Keratinocyte (primary cell): ENCODE results near the gene BCOR. TPM values are rescaled to one million over a fixed set of nuclear protein-coding genes. Genes with fewer than 3 reads are reported as not detected.

Source experiments
- DNase-seq: peaks from one replicate; pipeline ENCODE4 v3.0.0-alpha.2; 2011; ENCODE audit warnings: low read depth, missing footprints, low spot score
- FAIRE-seq: peaks from 2 replicates; lab custom pipeline; 2011; peaks lifted over from hg19 to GRCh38; lab: Jason Lieb, UNC
- H2AFZ ChIP-seq: 2 replicates; pipeline ENCODE4 v1.6.0; 2012; ENCODE audit warnings: low read length, control low read depth, inconsistent platforms; ENCODE audit not compliant: control insufficient read depth
- H3K27ac ChIP-seq: 2 replicates; pipeline ENCODE4 v1.5.1; 2011; ENCODE audit warnings: low read length; ENCODE audit not compliant: control insufficient read depth, insufficient read depth
- H3K27me3 ChIP-seq: 3 replicates; pipeline ENCODE4 v1.6.0; 2011; ENCODE audit warnings: low read length; ENCODE audit not compliant: control insufficient read depth, insufficient read depth; ENCODE audit errors: extremely low read depth
- H3K36me3 ChIP-seq, 2 experiments: 2 replicates in 1 of 2; 3 replicates in 1 of 2; pipeline ENCODE4 v1.5.1; 2011; ENCODE audit warnings: low read length in 2 of 2, mild to moderate bottlenecking in 1 of 2; ENCODE audit not compliant: control insufficient read depth in 2 of 2, insufficient read depth in 2 of 2; ENCODE audit errors: extremely low read depth in 1 of 2
- H3K4me1 ChIP-seq: 3 replicates; pipeline ENCODE4 v1.5.1; 2011; ENCODE audit warnings: low read length; ENCODE audit not compliant: control insufficient read depth, insufficient read depth; ENCODE audit errors: extremely low read depth
- H3K4me2 ChIP-seq: 3 replicates; pipeline ENCODE4 v1.6.0; 2011; ENCODE audit warnings: low read depth, low read length; ENCODE audit not compliant: control insufficient read depth, insufficient read depth; ENCODE audit errors: extremely low read depth
- H3K4me3 ChIP-seq, 3 experiments: fragments of 200-600 bp in 1 of 3; sonication (generic) in 1 of 3; 2 replicates in 2 of 3; 3 replicates in 1 of 3; pipeline ENCODE4 v1.5.1; 2011 to 2016; ENCODE audit warnings: low read length in 3 of 3, mild to moderate bottlenecking in 3 of 3, control low read depth in 2 of 3, inconsistent platforms in 1 of 3, low read depth in 1 of 3, mixed read lengths in 1 of 3, mixed run types in 1 of 3, moderate library complexity in 1 of 3; ENCODE audit not compliant: control insufficient read depth in 2 of 3, insufficient read depth in 2 of 3; ENCODE audit errors: extremely low read depth in 1 of 3
- H3K79me2 ChIP-seq: 2 replicates; pipeline ENCODE4 v1.6.0; 2012; ENCODE audit warnings: low read length; ENCODE audit not compliant: control insufficient read depth, insufficient read depth
- H3K9ac ChIP-seq: 3 replicates; pipeline ENCODE4 v1.6.0; 2011; ENCODE audit warnings: low read length; ENCODE audit not compliant: control insufficient read depth, insufficient read depth; ENCODE audit errors: extremely low read depth
- H3K9me1 ChIP-seq: 3 replicates; pipeline ENCODE4 v1.6.0; 2011; ENCODE audit warnings: low read length; ENCODE audit not compliant: control insufficient read depth, insufficient read depth; ENCODE audit errors: extremely low read depth
- H3K9me3 ChIP-seq: 2 replicates; pipeline ENCODE4 v1.5.1; 2012; ENCODE audit warnings: low read depth, low read length; ENCODE audit not compliant: control insufficient read depth
- H4K20me1 ChIP-seq: 3 replicates; pipeline ENCODE4 v1.6.0; 2011; ENCODE audit warnings: low read length; ENCODE audit not compliant: control insufficient read depth, insufficient read depth; ENCODE audit errors: extremely low read depth
- EZH2 ChIP-seq: IDR thresholded peaks from one replicate; pipeline ENCODE4 v1.6.1; 2012; ENCODE audit warnings: inconsistent platforms, mild to moderate bottlenecking, low read length, moderate library complexity
- dilution Hi-C: fragments of 300-500 bp; cut with MboI; formaldehyde crosslinking; loops from one replicate; pipeline ENCODE4 v1.7.0; 2020; ENCODE audit warnings: low sequenced_read_pairs; ENCODE audit not compliant: extremely low pct_ligation_motif_present
- polyA plus RNA-seq, 5 experiments: library from polyadenylated mRNA; depleted of rRNA in 3 of 5; stranded (reverse) in 3 of 5; stranded (forward) in 1 of 5; unstranded in 1 of 5; fragments of >200 nt; gene quantifications; 1 replicate in 1 of 5; 2 replicates in 3 of 5; 3 replicates in 1 of 5; pipeline versions ENCODE4 v1.2.1 to v1.2.3, GENCODE V29; 2011 to 2012; ENCODE audit warnings: missing spikeins in 2 of 5, low read depth in 1 of 5, low replicate concordance in 1 of 5
- TF ChIP-seq, protein P1 (sequence below), 3 experiments: IDR thresholded peaks in 1 of 3; conservative IDR thresholded peaks in 1 of 3; optimal IDR thresholded peaks in 1 of 3; 2 replicates in 2 of 3; 3 replicates in 1 of 3; pipeline versions ENCODE3 to v1.5.1; 2011; ENCODE audit warnings: low read length in 3 of 3, mild to moderate bottlenecking in 3 of 3, moderate library complexity in 2 of 3, control low read depth in 1 of 3, inconsistent platforms in 1 of 3; ENCODE audit not compliant: insufficient read depth in 2 of 3; ENCODE audit errors: extremely low read depth in 1 of 3

The BCOR gene
- polyA plus RNA-seq, 1 donor (not counting 4 experiments of a cell fraction or from before 2014, with no cell fraction given), result 5.0 TPM

GRCh38 chrX:40004246-40004535 lies 93.6 kb downstream of the BCOR start:
- Histone ChIP-seq H3K27me3 (peaks cover 41% of the 10 kb centered on the region), H3K27ac (no peak overlapping the region), H3K4me2 (no peak overlapping the region), H3K9ac (no peak overlapping the region), H4K20me1 (no peaks in the 10 kb centered on the region), H3K4me1 (peaks cover 3% of the 10 kb centered on the region), H3K9me1 (no peaks in the 10 kb centered on the region), H3K4me3 (no peak overlapping the region), H2AFZ (no peak overlapping the region), H3K9me3 (no peaks in the 10 kb centered on the region), H3K36me3 (no peaks in the 10 kb centered on the region), H3K79me2 (no peaks in the 10 kb centered on the region)
- dilution Hi-C loops, result no loop called here
- TF ChIP-seq, protein P1, sequence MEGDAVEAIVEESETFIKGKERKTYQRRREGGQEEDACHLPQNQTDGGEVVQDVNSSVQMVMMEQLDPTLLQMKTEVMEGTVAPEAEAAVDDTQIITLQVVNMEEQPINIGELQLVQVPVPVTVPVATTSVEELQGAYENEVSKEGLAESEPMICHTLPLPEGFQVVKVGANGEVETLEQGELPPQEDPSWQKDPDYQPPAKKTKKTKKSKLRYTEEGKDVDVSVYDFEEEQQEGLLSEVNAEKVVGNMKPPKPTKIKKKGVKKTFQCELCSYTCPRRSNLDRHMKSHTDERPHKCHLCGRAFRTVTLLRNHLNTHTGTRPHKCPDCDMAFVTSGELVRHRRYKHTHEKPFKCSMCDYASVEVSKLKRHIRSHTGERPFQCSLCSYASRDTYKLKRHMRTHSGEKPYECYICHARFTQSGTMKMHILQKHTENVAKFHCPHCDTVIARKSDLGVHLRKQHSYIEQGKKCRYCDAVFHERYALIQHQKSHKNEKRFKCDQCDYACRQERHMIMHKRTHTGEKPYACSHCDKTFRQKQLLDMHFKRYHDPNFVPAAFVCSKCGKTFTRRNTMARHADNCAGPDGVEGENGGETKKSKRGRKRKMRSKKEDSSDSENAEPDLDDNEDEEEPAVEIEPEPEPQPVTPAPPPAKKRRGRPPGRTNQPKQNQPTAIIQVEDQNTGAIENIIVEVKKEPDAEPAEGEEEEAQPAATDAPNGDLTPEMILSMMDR (optimal IDR thresholded peaks at IDR 0.05 in 1 of 3, IDR thresholded peaks at IDR 0.05 in 1 of 3, conservative IDR thresholded peaks at IDR 0.05 in 1 of 3; ENCODE audit: extremely low read depth in 1 of 3, insufficient read depth in 2 of 3, low read length in 3 of 3), result no peak
- TF ChIP-seq EZH2, result no peak
- no peak for FAIRE-seq
- no peak for DNase-seq

- peaks cover 8% of the 10 kb centered on the region for H3K4me1 ChIP-seq
- no peaks in the 10 kb centered on the region for H3K9me1 ChIP-seq
- H3K36me3 ChIP-seq, result no peaks in the 10 kb centered on the region
- DNase-seq (no peak), FAIRE-seq (no peak)
- TF ChIP-seq EZH2, result no peak
- TF ChIP-seq, protein P1 (optimal IDR thresholded peaks at IDR 0.05 in 1 of 3, IDR thresholded peaks at IDR 0.05 in 1 of 3, conservative IDR thresholded peaks at IDR 0.05 in 1 of 3; ENCODE audit: extremely low read depth in 1 of 3, insufficient read depth in 2 of 3, low read length in 3 of 3), result no peak
- H3K4me3 ChIP-seq, result no peak overlapping the region
- H3K9ac ChIP-seq, result no peak overlapping the region
- peaks cover 36% of the 10 kb centered on the region for H3K27me3 ChIP-seq
- H4K20me1 ChIP-seq, result no peaks in the 10 kb centered on the region
- H3K9me3 ChIP-seq, result no peaks in the 10 kb centered on the region
- no peak overlapping the region for H3K27ac ChIP-seq
- H3K4me2 ChIP-seq, result no peak overlapping the region
- no peaks in the 10 kb centered on the region for H3K79me2 ChIP-seq
- no peak overlapping the region for H2AFZ ChIP-seq
- dilution Hi-C loops, result no loop called here
Measured at GRCh38 chrX:40003428-40004245, 94.1 kb downstream of the BCOR start.
